ENCODE data around the gene HECW1. TPM values are rescaled to one million over a fixed set of nuclear protein-coding genes. Genes with fewer than 3 reads are reported as not detected.

HECW1 gene
- total RNA-seq, 2 experiments from 2014 or later = not detected

- DNase-seq (no peak), ATAC-seq (no peak)
- POLR2A ChIA-PET = no interaction called here
- Mint-ChIP-seq H3K4me1 (ENCODE audit: low read depth) (peaks cover 4% of the 10 kb centered on the region), H3K27me3 (no peaks in the 10 kb centered on the region), H3K9me3 (no peaks in the 10 kb centered on the region), H3K4me3 (no peak overlapping the region), H3K27ac (no peak overlapping the region), H3K36me3 (ENCODE audit: low read depth) (no peaks in the 10 kb centered on the region)
- intact Hi-C loops (cut with micrococcal nuclease) = no loop called here
- TF ChIP-seq, protein P1, sequence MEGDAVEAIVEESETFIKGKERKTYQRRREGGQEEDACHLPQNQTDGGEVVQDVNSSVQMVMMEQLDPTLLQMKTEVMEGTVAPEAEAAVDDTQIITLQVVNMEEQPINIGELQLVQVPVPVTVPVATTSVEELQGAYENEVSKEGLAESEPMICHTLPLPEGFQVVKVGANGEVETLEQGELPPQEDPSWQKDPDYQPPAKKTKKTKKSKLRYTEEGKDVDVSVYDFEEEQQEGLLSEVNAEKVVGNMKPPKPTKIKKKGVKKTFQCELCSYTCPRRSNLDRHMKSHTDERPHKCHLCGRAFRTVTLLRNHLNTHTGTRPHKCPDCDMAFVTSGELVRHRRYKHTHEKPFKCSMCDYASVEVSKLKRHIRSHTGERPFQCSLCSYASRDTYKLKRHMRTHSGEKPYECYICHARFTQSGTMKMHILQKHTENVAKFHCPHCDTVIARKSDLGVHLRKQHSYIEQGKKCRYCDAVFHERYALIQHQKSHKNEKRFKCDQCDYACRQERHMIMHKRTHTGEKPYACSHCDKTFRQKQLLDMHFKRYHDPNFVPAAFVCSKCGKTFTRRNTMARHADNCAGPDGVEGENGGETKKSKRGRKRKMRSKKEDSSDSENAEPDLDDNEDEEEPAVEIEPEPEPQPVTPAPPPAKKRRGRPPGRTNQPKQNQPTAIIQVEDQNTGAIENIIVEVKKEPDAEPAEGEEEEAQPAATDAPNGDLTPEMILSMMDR (IDR thresholded peaks at IDR 0.05) = no peak
- CTCF ChIA-PET = no interaction called here
Observed at GRCh38 chr7:43487731-43488073, 375.3 kb downstream of the HECW1 start.

GRCh38 chr7:43489257-43489656 is 376.8 kb downstream of the HECW1 start:
- no peaks in the 10 kb centered on the region for H3K36me3 Mint-ChIP-seq (ENCODE audit: low read depth)
- H3K27me3 Mint-ChIP-seq = peaks cover 2% of the 10 kb centered on the region
- peaks cover 4% of the 10 kb centered on the region for H3K4me1 Mint-ChIP-seq (ENCODE audit: low read depth)
- ATAC-seq (no peak), DNase-seq (no peak)
- H3K4me3 Mint-ChIP-seq = no peak overlapping the region
- no peak overlapping the region for H3K27ac Mint-ChIP-seq
- H3K9me3 Mint-ChIP-seq = no peaks in the 10 kb centered on the region
- ChIA-PET CTCF (no interaction called here), POLR2A (no interaction called here)
- TF ChIP-seq, protein P1 (IDR thresholded peaks at IDR 0.05) = no peak
- intact Hi-C loops (cut with micrococcal nuclease) = no loop called here

DNA sequence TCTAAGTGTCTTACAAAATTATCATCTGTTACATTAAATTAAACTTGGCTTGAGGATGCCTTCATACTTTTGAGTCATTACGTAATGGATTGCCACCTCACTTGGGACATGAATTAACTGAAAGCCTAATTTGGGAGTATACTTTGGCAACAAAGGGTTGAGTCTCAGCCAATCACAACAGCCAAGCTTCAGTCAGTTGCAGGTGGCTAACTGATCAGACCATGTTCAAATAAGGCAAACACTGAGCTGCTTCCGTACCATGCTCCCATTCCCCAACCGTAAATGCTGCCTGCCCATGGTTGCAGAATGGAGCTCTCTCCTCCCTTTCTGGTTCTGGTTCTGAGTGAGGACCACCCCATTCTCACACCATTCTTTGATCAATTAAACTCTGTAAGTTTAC is 377.6 kb downstream of the HECW1 start:
- Mint-ChIP-seq H3K27me3 (peaks cover 2% of the 10 kb centered on the region), H3K4me1 (ENCODE audit: low read depth) (peaks cover 4% of the 10 kb centered on the region), H3K9me3 (no peaks in the 10 kb centered on the region), H3K27ac (no peak overlapping the region), H3K4me3 (no peak overlapping the region), H3K36me3 (ENCODE audit: low read depth) (no peaks in the 10 kb centered on the region)
- ChIA-PET POLR2A (no interaction called here), CTCF (interaction anchor here (1.0 kb wide), 1 partner anchor 93 kb away, joined by 3 read pairs; the partner anchor contains the start of gene STK17A)
- ATAC-seq (no peak), DNase-seq (no peak)
- intact Hi-C loops (cut with micrococcal nuclease) = no loop called here
- TF ChIP-seq, protein P1 (IDR thresholded peaks at IDR 0.05) = no peak

GRCh38 chr7:43491123-43491522 is 378.7 kb downstream of the HECW1 start:
- CTCF ChIA-PET = interaction anchor here (1.1 kb wide), 1 partner anchor 12 kb away, joined by 3 read pairs; no protein-coding TSS in a partner anchor

GRCh38 chr7:43491984-43492383 is 379.5 kb downstream of the HECW1 start:
- POLR2A ChIA-PET = no interaction called here
- CTCF ChIA-PET = interaction anchor here (1.1 kb wide), 1 partner anchor 11 kb away, joined by 3 read pairs; no protein-coding TSS in a partner anchor
- ATAC-seq (no peak), DNase-seq (no peak)
- TF ChIP-seq, protein P1 (IDR thresholded peaks at IDR 0.05) = no peak
- peaks cover 6% of the 10 kb centered on the region for H3K27me3 Mint-ChIP-seq
- intact Hi-C loops (cut with micrococcal nuclease) = no loop called here
- no peak overlapping the region for H3K27ac Mint-ChIP-seq
- no peak overlapping the region for H3K4me3 Mint-ChIP-seq
- H3K4me1 Mint-ChIP-seq (ENCODE audit: low read depth) = peaks cover 4% of the 10 kb centered on the region
- H3K9me3 Mint-ChIP-seq = no peaks in the 10 kb centered on the region
- H3K36me3 Mint-ChIP-seq (ENCODE audit: low read depth) = no peaks in the 10 kb centered on the region

More at GRCh38 chr7:43491123-43491522, 378.7 kb downstream of the HECW1 start:
- Mint-ChIP-seq H3K9me3 (no peaks in the 10 kb centered on the region), H3K36me3 (ENCODE audit: low read depth) (no peaks in the 10 kb centered on the region), H3K4me3 (no peak overlapping the region), H3K27ac (no peak overlapping the region), H3K4me1 (ENCODE audit: low read depth) (peaks cover 4% of the 10 kb centered on the region), H3K27me3 (peaks cover 6% of the 10 kb centered on the region)
- intact Hi-C loops (cut with micrococcal nuclease) = no loop called here
- DNase-seq = no peak
- ATAC-seq = no peak
- TF ChIP-seq, protein P1 (IDR thresholded peaks at IDR 0.05) = no peak
- POLR2A ChIA-PET = no interaction called here

Measured in activated CD8-positive, alpha-beta T cell treated with anti-CD3 and anti-CD28 coated beads for 36 hours (primary cell).